ENCODE data around the gene GSTM5. TPM values are rescaled to one million over a fixed set of nuclear protein-coding genes. Genes with fewer than 3 reads are reported as not detected.
"Not testable (repeated sequence)": the region's sequence is repeated elsewhere in the genome, so short reads cannot be mapped to it uniquely, and the experiment has no call there.

The GSTM5 gene
- total and polyA plus RNA-seq, 4 donors = 0.59 to 2.8 (median 1.3) TPM

DNA sequence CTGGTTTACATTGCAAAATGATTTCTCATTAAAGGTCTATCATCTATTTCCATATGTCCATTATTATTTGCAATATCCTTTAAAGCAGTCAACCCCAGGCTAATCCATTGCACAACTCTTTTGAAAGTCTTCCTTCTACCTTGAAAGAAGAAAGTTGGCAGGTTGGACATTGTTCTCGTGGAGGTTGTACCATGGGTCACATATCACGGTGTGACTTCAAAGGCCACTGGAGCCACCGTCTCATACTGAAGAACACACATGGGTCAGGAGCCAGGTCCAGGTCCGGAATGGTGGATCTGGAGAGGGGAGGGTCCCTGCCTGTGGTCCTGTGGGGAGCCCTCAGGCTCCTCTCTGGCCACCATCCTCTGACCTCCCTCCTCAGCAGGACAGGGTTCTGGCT lies 26.2 kb upstream of the GSTM5 start:
- H3K9ac ChIP-seq (ENCODE audit: low read depth in 1 of 2, low read length in 2 of 2); H3K4me3 ChIP-seq (ENCODE audit: low read depth in 1 of 3, low read length in 3 of 3); DNase-seq (ENCODE audit: low spot score); H3K36me3 ChIP-seq (ENCODE audit: control insufficient read depth in 4 of 4, insufficient read depth in 3 of 4, low read depth in 1 of 4, low read length in 3 of 4); H3K9me3 ChIP-seq (ENCODE audit: control insufficient read depth in 4 of 4, low read length in 3 of 4); H3K27me3 ChIP-seq (ENCODE audit: control insufficient read depth in 4 of 4, insufficient read depth in 4 of 4, low read length in 3 of 4): not testable (repeated sequence)
- Histone ChIP-seq H3K4me1 (ENCODE audit: control insufficient read depth in 4 of 4, insufficient read depth in 4 of 4, low read length in 3 of 4) (peaks cover 0 to 23% (median 13%) of the 10 kb centered on the region in 4 donors), H3K27ac (ENCODE audit: low read depth in 1 of 2, low read length in 2 of 2) (peak overlapping the region in 1 of 2 donors; percentile 20)
- peak; percentile 50 to 59 for TF ChIP-seq HNF4A (conservative IDR thresholded peaks at IDR 0.05)
- 37% methylated on average over 4 of the region's 4 CpGs for WGBS

DNA sequence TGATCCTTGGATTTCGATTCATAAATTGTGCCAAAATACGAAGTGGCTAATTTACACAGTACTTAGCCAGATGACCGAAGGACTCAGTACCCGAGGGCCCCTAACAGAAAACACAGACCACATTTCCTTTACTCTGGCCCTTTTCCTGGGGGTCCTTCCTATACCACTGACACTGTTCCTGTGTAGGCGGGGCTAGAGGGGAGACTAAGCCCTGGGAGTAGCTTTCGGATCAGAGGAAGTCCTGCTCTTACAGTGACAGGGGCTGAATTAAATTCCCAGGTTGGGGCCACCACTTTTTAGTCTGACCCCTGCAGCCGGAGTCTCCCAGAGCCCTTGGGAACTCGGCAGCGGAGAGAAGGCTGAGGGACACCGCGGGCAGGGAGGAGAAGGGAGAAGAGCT lies 24.9 kb upstream of the GSTM5 start:
- Histone ChIP-seq H3K9ac (ENCODE audit: low read depth in 1 of 2, low read length in 2 of 2) (peak overlapping the region in 1 of 2 donors; percentile 67), H3K27ac (ENCODE audit: low read depth in 1 of 2, low read length in 2 of 2) (peak overlapping the region; percentile 66 to 67), H3K4me1 (ENCODE audit: control insufficient read depth in 4 of 4, insufficient read depth in 4 of 4, low read length in 3 of 4) (peaks cover 1 to 32% (median 20%) of the 10 kb centered on the region in 4 donors), H3K4me3 (ENCODE audit: low read depth in 1 of 3, low read length in 3 of 3) (peak overlapping the region in 1 of 3 donors; percentile 68)
- DNase-seq (ENCODE audit: low spot score); H3K27me3 ChIP-seq (ENCODE audit: control insufficient read depth in 4 of 4, insufficient read depth in 4 of 4, low read length in 3 of 4); H3K36me3 ChIP-seq (ENCODE audit: control insufficient read depth in 4 of 4, insufficient read depth in 3 of 4, low read depth in 1 of 4, low read length in 3 of 4); H3K9me3 ChIP-seq (ENCODE audit: control insufficient read depth in 4 of 4, low read length in 3 of 4): not testable (repeated sequence)
- WGBS = 27% methylated on average over 11 of the region's 11 CpGs

DNA sequence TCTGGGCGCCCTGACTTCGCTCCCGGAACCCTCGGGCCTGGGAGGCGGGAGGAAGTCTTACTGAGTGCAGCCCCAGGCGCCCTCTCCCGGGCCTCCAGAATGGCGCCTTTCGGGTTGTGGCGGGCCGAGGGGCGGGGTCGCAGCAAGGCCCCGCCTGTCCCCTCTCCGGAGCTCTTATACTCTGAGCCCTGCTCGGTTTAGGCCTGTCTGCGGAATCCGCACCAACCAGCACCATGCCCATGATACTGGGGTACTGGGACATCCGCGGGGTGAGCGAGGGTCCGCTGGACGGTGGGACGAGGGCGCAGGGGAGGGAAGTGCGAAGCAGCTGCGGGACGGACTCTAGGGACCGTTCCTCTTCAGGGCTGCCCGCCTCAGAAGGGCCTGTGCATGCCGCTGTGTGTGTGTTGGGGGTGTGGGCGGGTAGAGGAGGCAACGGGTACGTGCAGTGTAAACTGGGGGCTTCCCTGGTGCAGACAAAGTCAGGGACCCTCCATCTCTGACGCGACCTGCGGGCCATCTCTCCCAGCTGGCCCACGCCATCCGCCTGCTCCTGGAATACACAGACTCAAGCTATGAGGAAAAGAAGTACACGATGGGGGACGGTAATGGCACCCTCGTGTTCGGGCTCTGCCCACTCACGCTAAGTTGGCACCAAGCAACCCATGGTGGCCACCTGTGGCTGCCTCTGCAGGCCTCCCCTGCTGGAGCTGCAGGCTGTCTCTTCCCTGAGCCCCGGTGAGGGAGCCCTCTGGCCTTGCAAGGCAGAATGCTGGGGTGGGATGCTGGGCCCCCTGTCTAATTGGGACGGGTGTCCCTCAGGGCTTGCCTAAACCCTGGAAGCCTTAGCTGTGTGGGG lies 24.2 kb upstream of the GSTM5 start, which contains the start of gene GSTM1:
GSTM1 (plus strand) TSS at position 177 of the 859 bp plus-strand sequence; CDS start at position 234, 57 bp downstream.
- H3K4me1 ChIP-seq (ENCODE audit: control insufficient read depth in 4 of 4, insufficient read depth in 4 of 4, low read length in 3 of 4) = peaks cover 4 to 32% (median 20%) of the 10 kb centered on the region in 4 donors
- peak within 1 kb of the TSS in 1 of 2 donors; percentile 81 for H3K9ac ChIP-seq (ENCODE audit: low read depth in 1 of 2, low read length in 2 of 2)
- H3K4me3 ChIP-seq (ENCODE audit: low read depth in 1 of 3, low read length in 3 of 3) = peak within 1 kb of the TSS; percentile 68 to 87 (median 75)
- no peaks in the 10 kb centered on the region for H3K9me3 ChIP-seq (ENCODE audit: control insufficient read depth in 4 of 4, low read length in 3 of 4)
- H3K27me3 ChIP-seq (ENCODE audit: control insufficient read depth in 4 of 4, insufficient read depth in 4 of 4, low read length in 3 of 4) = no peaks in the 10 kb centered on the region
- peak within 1 kb of the TSS; percentile 66 to 67 for H3K27ac ChIP-seq (ENCODE audit: low read depth in 1 of 2, low read length in 2 of 2)
- TF ChIP-seq, protein P1, sequence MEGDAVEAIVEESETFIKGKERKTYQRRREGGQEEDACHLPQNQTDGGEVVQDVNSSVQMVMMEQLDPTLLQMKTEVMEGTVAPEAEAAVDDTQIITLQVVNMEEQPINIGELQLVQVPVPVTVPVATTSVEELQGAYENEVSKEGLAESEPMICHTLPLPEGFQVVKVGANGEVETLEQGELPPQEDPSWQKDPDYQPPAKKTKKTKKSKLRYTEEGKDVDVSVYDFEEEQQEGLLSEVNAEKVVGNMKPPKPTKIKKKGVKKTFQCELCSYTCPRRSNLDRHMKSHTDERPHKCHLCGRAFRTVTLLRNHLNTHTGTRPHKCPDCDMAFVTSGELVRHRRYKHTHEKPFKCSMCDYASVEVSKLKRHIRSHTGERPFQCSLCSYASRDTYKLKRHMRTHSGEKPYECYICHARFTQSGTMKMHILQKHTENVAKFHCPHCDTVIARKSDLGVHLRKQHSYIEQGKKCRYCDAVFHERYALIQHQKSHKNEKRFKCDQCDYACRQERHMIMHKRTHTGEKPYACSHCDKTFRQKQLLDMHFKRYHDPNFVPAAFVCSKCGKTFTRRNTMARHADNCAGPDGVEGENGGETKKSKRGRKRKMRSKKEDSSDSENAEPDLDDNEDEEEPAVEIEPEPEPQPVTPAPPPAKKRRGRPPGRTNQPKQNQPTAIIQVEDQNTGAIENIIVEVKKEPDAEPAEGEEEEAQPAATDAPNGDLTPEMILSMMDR (IDR thresholded peaks at IDR 0.05; ENCODE audit: low read depth, low read length, missing input control) = peak; percentile 35
- TF ChIP-seq YY1 (IDR thresholded peaks at IDR 0.05) (peak; percentile 88), REST (IDR thresholded peaks at IDR 0.05) (peak; percentile 40), RAD21 (IDR thresholded peaks at IDR 0.05) (peak; percentile 48 to 61), TAF1 (conservative IDR thresholded peaks at IDR 0.05) (no peak), FOXA1 (IDR thresholded peaks at IDR 0.05) (no peak), RXRA (IDR thresholded peaks at IDR 0.05) (peak; percentile 10 to 53)
- DNase-seq (ENCODE audit: low spot score) = no peak
- H3K36me3 ChIP-seq (ENCODE audit: control insufficient read depth in 4 of 4, insufficient read depth in 3 of 4, low read depth in 1 of 4, low read length in 3 of 4) = peaks cover 0 to 1% (median 0%) of the 10 kb centered on the region in 4 donors
- WGBS = under 1% methylated on average over 46 of the region's 46 CpGs

Measured in liver (tissue), 9 donors.